GM18907 (cell line): ENCODE measurements around the gene KIAA0319L.

Experiments used
- ATAC-seq: cut with Tn5 transposase; IDR thresholded peaks from one replicate; pipeline ENCODE4 v1.9.1; 2021; ENCODE audit warnings: mild to moderate bottlenecking, moderate library complexity; ENCODE audit not compliant: unreplicated experiment

KIAA0319L gene

GRCh38 chr1:35449334-35450008 is 107.7 kb downstream of the KIAA0319L start:
- ATAC-seq, result no peak

GRCh38 chr1:35448344-35448801 is 108.8 kb downstream of the KIAA0319L start:
- no peak for ATAC-seq

- no peak for ATAC-seq
Measured at GRCh38 chr1:35447278-35447677, 109.9 kb downstream of the KIAA0319L start.

- ATAC-seq, result no peak
Measured at GRCh38 chr1:35444519-35444774, 112.8 kb downstream of the KIAA0319L start.

- ATAC-seq, result no peak
Measured at GRCh38 chr1:35443768-35444518, 113.3 kb downstream of the KIAA0319L start.

GRCh38 chr1:35442734-35443133 is 114.5 kb downstream of the KIAA0319L start:
- no peak for ATAC-seq

GRCh38 chr1:35441926-35442579 is 115.2 kb downstream of the KIAA0319L start:
- ATAC-seq, result no peak

- ATAC-seq, result no peak
Measured at GRCh38 chr1:35439626-35440025, 117.6 kb downstream of the KIAA0319L start.

GRCh38 chr1:35437200-35437599 is 120.0 kb downstream of the KIAA0319L start:
- ATAC-seq, result no peak

- ATAC-seq, result no peak
Measured at GRCh38 chr1:35436078-35436477, 121.1 kb downstream of the KIAA0319L start.

GRCh38 chr1:35434703-35435102 is 122.5 kb downstream of the KIAA0319L start:
- no peak for ATAC-seq

GRCh38 chr1:35433714-35434113 is 123.5 kb downstream of the KIAA0319L start:
- ATAC-seq, result no peak

GRCh38 chr1:35432231-35432630 is 125.0 kb downstream of the KIAA0319L start:
- ATAC-seq, result no peak

- no peak for ATAC-seq
Measured at GRCh38 chr1:35431173-35431599, 126.0 kb downstream of the KIAA0319L start.

- ATAC-seq, result no peak
Measured at GRCh38 chr1:35430762-35431161, 126.4 kb downstream of the KIAA0319L start.

- no peak for ATAC-seq
Measured at GRCh38 chr1:35428360-35428759, 128.8 kb downstream of the KIAA0319L start.

- ATAC-seq, result no peak
Measured at GRCh38 chr1:35426097-35426586, 131.1 kb downstream of the KIAA0319L start.

- ATAC-seq, result no peak
Measured at GRCh38 chr1:35408925-35409324, 148.3 kb downstream of the KIAA0319L start.

- no peak for ATAC-seq
Measured at GRCh38 chr1:35407743-35408142, 149.5 kb downstream of the KIAA0319L start.

- no peak for ATAC-seq
Measured at GRCh38 chr1:35406103-35406502, 151.1 kb downstream of the KIAA0319L start.

- no peak for ATAC-seq
Measured at GRCh38 chr1:35401049-35401448, 156.2 kb downstream of the KIAA0319L start.

GRCh38 chr1:35398739-35399138 is 158.5 kb downstream of the KIAA0319L start:
- no peak for ATAC-seq
